CD14-positive monocyte (primary cell): ENCODE results near the gene ZSWIM1. TPM values are rescaled to one million over a fixed set of nuclear protein-coding genes. Genes with fewer than 3 reads are reported as not detected.

ENCODE experiments used
- DNase-seq, 3 donors: peaks; one replicate each; pipeline ENCODE4 v3.0.0-alpha.2; 2011 to 2022
- H2AFZ ChIP-seq: 2 replicates; pipeline ENCODE4 v1.6.0; 2012; ENCODE audit warnings: mild to moderate bottlenecking, low read depth, low read length, inconsistent platforms; ENCODE audit not compliant: insufficient read depth, poor library complexity, severe bottlenecking
- H3K27ac ChIP-seq, 2 donors: 1 replicate in 1 of 2; 2 replicates in 1 of 2; pipeline ENCODE4 v1.5.1; 2012 to 2013; ENCODE audit warnings: low read length in 2 of 2, control low read depth in 1 of 2, inconsistent platforms in 1 of 2, low read depth in 1 of 2, mild to moderate bottlenecking in 1 of 2
- H3K27me3 ChIP-seq, 2 donors: one replicate each; pipeline versions ENCODE4 v1.6.0 to v1.6.1; 2011 to 2013; ENCODE audit warnings: low read length in 2 of 2; ENCODE audit not compliant: control insufficient read depth in 2 of 2, insufficient read depth in 2 of 2
- H3K36me3 ChIP-seq, 2 donors: replicated peaks in 1 of 2; 1 replicate in 1 of 2; 2 replicates in 1 of 2; pipeline versions ENCODE4 v1.5.1 to v1.6.1; 2012 to 2013; ENCODE audit warnings: low read length in 2 of 2, control low read depth in 1 of 2, inconsistent platforms in 1 of 2, mild to moderate bottlenecking in 1 of 2; ENCODE audit not compliant: insufficient read depth in 2 of 2, control insufficient read depth in 1 of 2
- H3K4me1 ChIP-seq, 2 donors: 1 replicate in 1 of 2; 2 replicates in 1 of 2; pipeline versions ENCODE4 v1.5.1 to v1.6.1; 2012 to 2013; ENCODE audit warnings: low read length in 2 of 2, control low read depth in 1 of 2, inconsistent platforms in 1 of 2, mild to moderate bottlenecking in 1 of 2, moderate library complexity in 1 of 2; ENCODE audit not compliant: insufficient read depth in 2 of 2, control insufficient read depth in 1 of 2
- H3K4me2 ChIP-seq: replicated peaks from 2 replicates; pipeline ENCODE3; 2012; ENCODE audit warnings: low read length, moderate library complexity, mild to moderate bottlenecking; ENCODE audit not compliant: poor library complexity, severe bottlenecking; ENCODE audit errors: extremely low read depth
- H3K4me3 ChIP-seq, 3 experiments: fragments of 200-600 bp in 1 of 3; sonication (generic) in 1 of 3; replicated peaks in 1 of 3; 1 replicate in 2 of 3; 2 replicates in 1 of 3; pipeline ENCODE4 v1.5.1; 2011 to 2013; ENCODE audit warnings: low read length in 3 of 3, mild to moderate bottlenecking in 3 of 3, control low read depth in 2 of 3, low read depth in 2 of 3, inconsistent platforms in 1 of 3, moderate library complexity in 1 of 3
- H3K79me2 ChIP-seq: 2 replicates; pipeline ENCODE4 v1.6.0; 2012; ENCODE audit warnings: mild to moderate bottlenecking, control low read depth, inconsistent platforms, low read length, moderate library complexity; ENCODE audit not compliant: insufficient read depth
- H3K9ac ChIP-seq: 2 replicates; pipeline ENCODE4 v1.6.0; 2017; ENCODE audit warnings: low read length, mild to moderate bottlenecking; ENCODE audit not compliant: insufficient read depth, poor library complexity, severe bottlenecking
- H3K9me3 ChIP-seq, 2 donors: replicated peaks in 1 of 2; 1 replicate in 1 of 2; 2 replicates in 1 of 2; pipeline versions ENCODE4 v1.5.1 to v1.6.1; 2012 to 2013; ENCODE audit warnings: low read length in 2 of 2, control low read depth in 1 of 2; ENCODE audit not compliant: control insufficient read depth in 1 of 2, insufficient read depth in 1 of 2
- H4K20me1 ChIP-seq: 2 replicates; pipeline ENCODE4 v1.6.0; 2012; ENCODE audit warnings: mild to moderate bottlenecking, low read length, control low read depth, moderate library complexity; ENCODE audit not compliant: insufficient read depth
- H3K27ac Mint-ChIP-seq, 7 donors: one replicate each; pipeline ENCODE4 v1.8.0; 2020; ENCODE audit warnings: mild to moderate bottlenecking in 7 of 7, mixed read lengths in 7 of 7, moderate library complexity in 6 of 7, inconsistent platforms in 2 of 7
- H3K27me3 Mint-ChIP-seq, 3 donors: one replicate each; pipeline ENCODE4 v1.8.0; 2021 to 2022; ENCODE audit warnings: low read depth in 3 of 3, mild to moderate bottlenecking in 3 of 3, mixed read lengths in 3 of 3, moderate library complexity in 3 of 3, inconsistent platforms in 1 of 3
- H3K36me3 Mint-ChIP-seq, 2 donors: one replicate each; pipeline ENCODE4 v1.8.0; 2020; ENCODE audit warnings: mixed read lengths in 2 of 2, inconsistent platforms in 1 of 2, mild to moderate bottlenecking in 1 of 2
- H3K4me1 Mint-ChIP-seq: one replicate; pipeline ENCODE4 v1.8.0; 2020; ENCODE audit warnings: mild to moderate bottlenecking, mixed read lengths
- H3K4me3 Mint-ChIP-seq, 2 donors: one replicate each; pipeline ENCODE4 v1.8.0; 2020; ENCODE audit warnings: mild to moderate bottlenecking in 2 of 2, mixed read lengths in 2 of 2, moderate library complexity in 1 of 2
- H3K9me3 Mint-ChIP-seq, 7 donors: one replicate each; pipeline ENCODE4 v1.8.0; 2020 to 2022; ENCODE audit warnings: mixed read lengths in 7 of 7, mild to moderate bottlenecking in 6 of 7, moderate library complexity in 6 of 7, inconsistent platforms in 2 of 7
- WGBS: methylation state at CpG from one replicate; pipeline ENCODE4 v1.1.5; 2013; ENCODE audit warnings: missing lambda C conversion rate; ENCODE audit not compliant: insufficient coverage; 5-methylcytosine and 5-hydroxymethylcytosine counted together
- intact Hi-C, 2 donors: fragments of 100-400 bp; cut with micrococcal nuclease; formaldehyde crosslinking; loops; one replicate each; pipeline versions ENCODE4 v1.15.0 to v1.15.1; 2023
- polyA plus RNA-seq, 3 donors: library from polyadenylated mRNA; depleted of rRNA in 1 of 3; unstranded in 2 of 3; stranded (reverse) in 1 of 3; fragments of 300-500 nt in 2 of 3; fragments of >200 nt in 1 of 3; fragmentation: Illumina TruSeq in 2 of 3; gene quantifications; 1 replicate in 2 of 3; 2 replicates in 1 of 3; pipeline ENCODE4 v1.2.3, GENCODE V29; 2012 to 2021
- TF ChIP-seq, protein P1 (sequence below): fragments of 200-600 bp; IDR thresholded peaks from one replicate; pipeline ENCODE4 v1.8.0; 2022; ENCODE audit warnings: antibody characterized with exemption, mild to moderate bottlenecking

Gene ZSWIM1
- polyA plus RNA-seq, 3 donors, result 2.5 to 2.6 (median 2.5) TPM

DNA sequence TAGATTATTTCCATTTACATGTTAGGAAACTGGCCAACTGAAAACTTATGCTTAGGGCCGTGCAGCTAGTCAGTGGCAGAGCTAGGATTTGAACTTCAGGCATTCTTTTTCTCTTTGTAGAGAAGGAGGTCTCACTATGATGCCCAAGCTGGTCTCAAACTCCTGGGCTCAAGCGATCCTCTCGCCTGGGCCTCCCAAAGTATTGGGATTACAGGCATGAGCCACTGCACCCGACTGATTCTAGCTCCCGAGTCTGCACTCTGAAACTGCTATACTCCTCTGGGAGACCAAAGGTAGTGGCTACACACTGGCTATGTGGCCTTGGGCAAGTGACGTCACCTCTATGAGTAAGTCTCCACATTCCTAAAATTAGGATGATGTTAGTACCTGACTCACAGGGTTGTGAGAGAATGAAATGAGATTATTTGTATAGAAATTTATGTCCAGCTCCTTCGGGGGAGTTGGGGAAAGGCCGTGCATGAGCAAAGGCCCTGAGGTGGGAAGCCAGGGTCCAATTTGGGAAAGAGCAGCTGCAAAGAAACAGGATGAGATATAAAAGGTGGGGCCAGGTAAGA, 24.6 kb downstream of the ZSWIM1 start:
- Histone ChIP-seq H3K9me3 (no peaks in the 10 kb centered on the region), H3K4me2 (no peak overlapping the region)
- intact Hi-C loops, result no loop called here

DNA sequence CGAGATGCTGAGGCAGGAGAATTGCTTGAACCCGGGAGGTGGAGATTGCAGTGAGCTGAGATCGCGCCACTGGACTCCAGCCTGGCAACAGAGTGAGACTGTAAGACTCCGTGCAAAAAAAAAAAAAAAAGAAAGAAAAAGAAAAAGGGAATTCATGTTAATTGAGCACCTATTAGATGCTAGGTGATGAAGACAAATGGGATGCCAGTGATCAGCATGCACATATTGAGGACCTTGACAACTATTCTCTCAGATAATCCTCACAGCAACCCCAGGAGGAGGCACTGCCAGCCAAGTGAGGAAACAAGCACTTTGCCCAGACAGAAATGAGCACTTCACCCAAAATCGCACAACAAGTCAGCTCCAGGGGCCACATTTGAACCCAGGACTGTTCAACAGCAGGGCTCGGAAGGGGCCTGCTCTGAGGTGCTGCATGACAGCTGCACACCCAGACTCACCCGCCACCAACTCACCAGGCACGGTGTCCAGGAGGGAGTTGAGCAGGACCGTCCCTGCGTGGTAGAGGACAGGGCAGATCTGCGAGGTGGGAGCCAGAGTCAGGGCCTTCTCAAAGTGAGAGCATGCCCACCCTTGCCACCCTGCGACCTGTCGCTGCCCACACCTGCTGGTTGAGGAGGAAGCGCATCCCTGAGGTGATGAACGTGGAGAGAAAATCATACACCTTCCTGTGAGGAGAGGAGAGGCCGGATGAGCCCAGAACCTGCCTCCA, 26.4 kb downstream of the ZSWIM1 start:
- Histone ChIP-seq H3K4me2 (no peak overlapping the region), H3K36me3 (no peaks in the 10 kb centered on the region), H3K79me2 (no peaks in the 10 kb centered on the region), H3K9ac (no peak overlapping the region), H3K4me1 (peaks cover 30 to 31% of the 10 kb centered on the region in 2 donors), H3K4me3 (no peak overlapping the region), H3K27me3 (no peaks in the 10 kb centered on the region), H3K9me3 (no peaks in the 10 kb centered on the region), H3K27ac (no peak overlapping the region), H2AFZ (no peak overlapping the region), H4K20me1 (no peaks in the 10 kb centered on the region)
- WGBS, result 95% methylated on average over 12 of the region's 17 CpGs
- Mint-ChIP-seq H3K9me3 (peaks cover 0 to 3% (median 0%) of the 10 kb centered on the region in 7 donors), H3K4me3 (no peak overlapping the region), H3K27me3 (peaks cover 1 to 2% (median 2%) of the 10 kb centered on the region in 3 donors), H3K4me1 (peaks cover 36% of the 10 kb centered on the region), H3K27ac (no peak overlapping the region), H3K36me3 (peaks cover 0 to 1% of the 10 kb centered on the region in 2 donors)
- intact Hi-C loops, result no loop called here
- DNase-seq, result no peak
- TF ChIP-seq, protein P1, sequence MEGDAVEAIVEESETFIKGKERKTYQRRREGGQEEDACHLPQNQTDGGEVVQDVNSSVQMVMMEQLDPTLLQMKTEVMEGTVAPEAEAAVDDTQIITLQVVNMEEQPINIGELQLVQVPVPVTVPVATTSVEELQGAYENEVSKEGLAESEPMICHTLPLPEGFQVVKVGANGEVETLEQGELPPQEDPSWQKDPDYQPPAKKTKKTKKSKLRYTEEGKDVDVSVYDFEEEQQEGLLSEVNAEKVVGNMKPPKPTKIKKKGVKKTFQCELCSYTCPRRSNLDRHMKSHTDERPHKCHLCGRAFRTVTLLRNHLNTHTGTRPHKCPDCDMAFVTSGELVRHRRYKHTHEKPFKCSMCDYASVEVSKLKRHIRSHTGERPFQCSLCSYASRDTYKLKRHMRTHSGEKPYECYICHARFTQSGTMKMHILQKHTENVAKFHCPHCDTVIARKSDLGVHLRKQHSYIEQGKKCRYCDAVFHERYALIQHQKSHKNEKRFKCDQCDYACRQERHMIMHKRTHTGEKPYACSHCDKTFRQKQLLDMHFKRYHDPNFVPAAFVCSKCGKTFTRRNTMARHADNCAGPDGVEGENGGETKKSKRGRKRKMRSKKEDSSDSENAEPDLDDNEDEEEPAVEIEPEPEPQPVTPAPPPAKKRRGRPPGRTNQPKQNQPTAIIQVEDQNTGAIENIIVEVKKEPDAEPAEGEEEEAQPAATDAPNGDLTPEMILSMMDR, result no peak

More for the DNA sequence above, 24.6 kb downstream of the ZSWIM1 start:
- TF ChIP-seq, protein P1, result no peak
- Histone ChIP-seq H3K9ac (no peak overlapping the region), H3K79me2 (no peaks in the 10 kb centered on the region), H3K27me3 (no peaks in the 10 kb centered on the region), H3K4me1 (peaks cover 14 to 15% of the 10 kb centered on the region in 2 donors), H3K4me3 (no peak overlapping the region), H3K36me3 (no peaks in the 10 kb centered on the region), H3K27ac (no peak overlapping the region), H4K20me1 (no peaks in the 10 kb centered on the region), H2AFZ (no peak overlapping the region)
- DNase-seq, result no peak
- Mint-ChIP-seq H3K4me3 (no peak overlapping the region), H3K9me3 (no peaks in the 10 kb centered on the region), H3K27me3 (peaks cover 0 to 2% (median 0%) of the 10 kb centered on the region in 3 donors), H3K36me3 (no peaks in the 10 kb centered on the region), H3K27ac (no peak overlapping the region), H3K4me1 (peaks cover 21% of the 10 kb centered on the region)
- WGBS, result 100% methylated on average over 3 of the region's 8 CpGs
